Body of pancreas (tissue), 4 donors: ENCODE measurements around the gene ZDHHC17. TPM values are rescaled to one million over a fixed set of nuclear protein-coding genes. Genes with fewer than 3 reads are reported as not detected.

Experiments used
- ATAC-seq: fragments of 150-250 bp; one replicate; pipeline ENCODE4 v1.9.1; 2016
- DNase-seq, 4 donors: peaks; one replicate each; pipeline ENCODE4 v3.0.0-alpha.2; 2019
- H3K27ac ChIP-seq, 4 donors: fragments of 200-600 bp; sonication (generic); 1 replicate in 3 of 4; 2 replicates in 1 of 4; pipeline versions ENCODE4 v1.5.1 to v1.6.1; 2016 to 2019; ENCODE audit warnings: mild to moderate bottlenecking in 1 of 4, mixed read lengths in 1 of 4, moderate library complexity in 1 of 4
- H3K27me3 ChIP-seq, 2 donors: fragments of 200-600 bp; sonication (generic); one replicate each; pipeline ENCODE4 v1.6.0; 2016; ENCODE audit warnings: mild to moderate bottlenecking in 1 of 2
- H3K36me3 ChIP-seq, 2 donors: fragments of 200-600 bp; sonication (generic); replicated peaks in 1 of 2; 2 replicates each; pipeline ENCODE4 v1.5.1; 2016; ENCODE audit warnings: low read depth in 2 of 2; ENCODE audit not compliant: insufficient read depth in 1 of 2
- H3K4me1 ChIP-seq: fragments of 200-600 bp; sonication (generic); one replicate; pipeline ENCODE4 v1.6.0; 2016
- H3K4me3 ChIP-seq, 2 donors: fragments of 200-600 bp; sonication (generic); 1 replicate in 1 of 2; 2 replicates in 1 of 2; pipeline ENCODE4 v1.5.1; 2016 to 2019
- H3K9me3 ChIP-seq, 3 donors: fragments of 200-600 bp; sonication (generic); 1 replicate in 2 of 3; 2 replicates in 1 of 3; pipeline ENCODE4 v1.5.1; 2016
- CTCF ChIP-seq, 7 experiments: fragments of 450-650 bp in 4 of 7; fragments of 200-600 bp in 3 of 7; sonication (generic) in 3 of 7; IDR thresholded peaks; one replicate each; pipeline ENCODE4 v1.5.1; 2016 to 2019; ENCODE audit warnings: antibody characterized with exemption in 7 of 7
- POLR2A ChIP-seq, 3 donors: fragments of 450-650 bp; IDR thresholded peaks; one replicate each; pipeline ENCODE4 v1.6.1; 2016; ENCODE audit warnings: antibody characterized with exemption in 3 of 3, mild to moderate bottlenecking in 2 of 3
- WGBS, 2 donors: methylation state at CpG; one replicate each; pipeline ENCODE4 v1.1.5; 2017; 5-methylcytosine and 5-hydroxymethylcytosine counted together
- intact Hi-C: fragments of 100-400 bp; cut with DNase I; formaldehyde crosslinking; loops from one replicate; pipeline ENCODE4 v1.15.1; 2023
- total RNA-seq, 2 donors: library from RNA; depleted of rRNA; stranded (reverse); fragments of >200 nt; gene quantifications; one replicate each; pipeline ENCODE4 v1.1.0, GENCODE V29; 2016

The ZDHHC17 gene
- total RNA-seq, 2 donors from 2014 or later, result 21.1 to 33.7 TPM

GRCh38 chr12:76888775-76889174 lies 124.9 kb downstream of the ZDHHC17 start:
- no peak for ATAC-seq
- Histone ChIP-seq H3K27me3 (no peaks in the 10 kb centered on the region), H3K4me1 (no peaks in the 10 kb centered on the region), H3K4me3 (no peak overlapping the region), H3K27ac (no peak overlapping the region), H3K9me3 (no peaks in the 10 kb centered on the region), H3K36me3 (no peaks in the 10 kb centered on the region)
- no peak for TF ChIP-seq CTCF (IDR thresholded peaks at IDR 0.05)
- TF ChIP-seq POLR2A (IDR thresholded peaks at IDR 0.05), result no peak
- 86 to 95% methylated on average over 1 of the region's 1 CpG for WGBS, 2 donors
- intact Hi-C loops, result no loop called here
- DNase-seq, result no peak

GRCh38 chr12:76890151-76891143 lies 126.5 kb downstream of the ZDHHC17 start:
- 52 to 55% methylated on average over 8 of the region's 8 CpGs for WGBS, 2 donors
- DNase-seq (no peak), ATAC-seq (no peak)
- Histone ChIP-seq H3K9me3 (no peaks in the 10 kb centered on the region), H3K4me3 (no peak overlapping the region), H3K27me3 (no peaks in the 10 kb centered on the region), H3K36me3 (no peaks in the 10 kb centered on the region), H3K27ac (no peak overlapping the region), H3K4me1 (no peaks in the 10 kb centered on the region)
- intact Hi-C loops, result no loop called here
- TF ChIP-seq POLR2A (IDR thresholded peaks at IDR 0.05), result no peak
- no peak for TF ChIP-seq CTCF (IDR thresholded peaks at IDR 0.05)

- WGBS, 2 donors, result 80 to 90% methylated on average over 3 of the region's 3 CpGs
- no peaks in the 10 kb centered on the region for H3K27me3 ChIP-seq
- H3K4me3 ChIP-seq, result no peak overlapping the region
- intact Hi-C loops, result no loop called here
- DNase-seq (no peak), ATAC-seq (no peak)
- no peaks in the 10 kb centered on the region for H3K36me3 ChIP-seq
- H3K9me3 ChIP-seq, result no peaks in the 10 kb centered on the region
- no peak overlapping the region for H3K27ac ChIP-seq
- no peaks in the 10 kb centered on the region for H3K4me1 ChIP-seq
- TF ChIP-seq CTCF (IDR thresholded peaks at IDR 0.05), result no peak
- no peak for TF ChIP-seq POLR2A (IDR thresholded peaks at IDR 0.05)
These were observed 127.7 kb downstream of the ZDHHC17 start for GRCh38 chr12:76891609-76892008.

- ATAC-seq (no peak), DNase-seq (no peak)
- Histone ChIP-seq H3K27me3 (no peaks in the 10 kb centered on the region), H3K36me3 (no peaks in the 10 kb centered on the region), H3K9me3 (no peaks in the 10 kb centered on the region), H3K4me3 (no peak overlapping the region), H3K4me1 (no peaks in the 10 kb centered on the region), H3K27ac (no peak overlapping the region)
- WGBS, 2 donors, result 79 to 100% methylated on average over 2 to 5 of the region's 5 CpGs
- intact Hi-C loops, result no loop called here
- no peak for TF ChIP-seq POLR2A (IDR thresholded peaks at IDR 0.05)
- TF ChIP-seq CTCF (IDR thresholded peaks at IDR 0.05), result no peak
These were observed 131.9 kb downstream of the ZDHHC17 start for GRCh38 chr12:76895796-76896195.
